B cell (primary cell): ENCODE results near the gene GCFC2. TPM values are rescaled to one million over a fixed set of nuclear protein-coding genes. Genes with fewer than 3 reads are reported as not detected.

Experiments
- ATAC-seq: fragments of 200-7000 bp; cut with Tn5 transposase; one replicate; pipeline ENCODE4 v1.10.0; 2021; ENCODE audit warnings: low read depth, mild to moderate bottlenecking, moderate number of reproducible peaks, moderate library complexity
- CTCF ChIA-PET: fragments of 350-600 bp; sonication (Branson Sonifier 250); formaldehyde crosslinking; loops from one replicate; lab custom pipeline; 2021; ENCODE audit warnings: antibody characterized with exemption, inconsistent platforms; lab: Charles Lee
- POLR2A ChIA-PET: fragments of 350-600 bp; sonication (Branson Sonifier 250); formaldehyde crosslinking; loops from one replicate; lab custom pipeline; 2021; ENCODE audit warnings: antibody characterized with exemption; lab: Charles Lee
- DNase-seq: peaks from one replicate; pipeline ENCODE4 v3.0.0; 2013
- H2AFZ ChIP-seq: 2 replicates; pipeline ENCODE4 v1.6.1; 2012; ENCODE audit warnings: mild to moderate bottlenecking, low read depth, low read length; ENCODE audit not compliant: insufficient read depth, poor library complexity, severe bottlenecking
- H3K27ac ChIP-seq, 2 donors: 1 replicate in 1 of 2; 2 replicates in 1 of 2; pipeline ENCODE4 v1.5.1; 2012 to 2013; ENCODE audit warnings: low read length in 2 of 2, mild to moderate bottlenecking in 2 of 2, moderate library complexity in 1 of 2
- H3K27me3 ChIP-seq, 4 experiments: fragments of 200-600 bp in 1 of 4; sonication (generic) in 1 of 4; replicated peaks in 1 of 4; 1 replicate in 2 of 4; 2 replicates in 2 of 4; pipeline versions ENCODE4 v1.6.1 to v1.7.0; 2013 to 2016; ENCODE audit warnings: low read length in 3 of 4, mild to moderate bottlenecking in 2 of 4, mixed read lengths in 1 of 4, moderate library complexity in 1 of 4; ENCODE audit not compliant: insufficient read depth in 4 of 4, control insufficient read depth in 3 of 4; ENCODE audit errors: control extremely low read depth in 1 of 4
- H3K36me3 ChIP-seq, 2 experiments: replicated peaks in 1 of 2; 1 replicate in 1 of 2; 2 replicates in 1 of 2; pipeline versions ENCODE4 v1.6.1 to v1.7.1; 2013; ENCODE audit warnings: low read length in 1 of 2; ENCODE audit not compliant: insufficient read depth in 2 of 2, control insufficient read depth in 1 of 2; ENCODE audit errors: control extremely low read depth in 1 of 2, extremely low read depth in 1 of 2
- H3K4me1 ChIP-seq, 2 donors: fragments of 200-600 bp in 1 of 2; sonication (generic) in 1 of 2; 1 replicate in 1 of 2; 2 replicates in 1 of 2; pipeline versions ENCODE4 v1.5.1 to v1.6.1; 2013 to 2017; ENCODE audit warnings: low read length in 2 of 2; ENCODE audit not compliant: control insufficient read depth in 2 of 2, insufficient read depth in 2 of 2
- H3K4me2 ChIP-seq: replicated peaks from 2 replicates; pipeline ENCODE3; 2012; ENCODE audit warnings: mild to moderate bottlenecking, low read depth, low read length; ENCODE audit not compliant: poor library complexity, severe bottlenecking
- H3K4me3 ChIP-seq, 5 experiments: fragments of 200-600 bp in 1 of 5; sonication (generic) in 1 of 5; 1 replicate in 3 of 5; 2 replicates in 2 of 5; pipeline versions ENCODE4 v1.5.1 to v1.7.0; 2011 to 2016; ENCODE audit warnings: low read length in 4 of 5, mild to moderate bottlenecking in 4 of 5, low read depth in 2 of 5, control low read depth in 1 of 5, moderate library complexity in 1 of 5; ENCODE audit not compliant: insufficient read depth in 1 of 5; ENCODE audit errors: control extremely low read depth in 1 of 5, extremely low read depth in 1 of 5
- H3K79me2 ChIP-seq: fragments of 200-600 bp; sonication (generic); one replicate; pipeline ENCODE4 v1.6.0; 2016; ENCODE audit warnings: low read length; ENCODE audit not compliant: control insufficient read depth, insufficient read depth
- H3K9ac ChIP-seq: fragments of 200-600 bp; sonication (generic); 2 replicates; pipeline ENCODE4 v1.6.1; 2017; ENCODE audit warnings: mild to moderate bottlenecking, low read length, moderate library complexity
- H3K9me3 ChIP-seq, 3 donors: one replicate each; pipeline versions ENCODE4 v1.6.1 to v1.7.1; 2013; ENCODE audit warnings: low read length in 2 of 3; ENCODE audit not compliant: control insufficient read depth in 2 of 3, insufficient read depth in 1 of 3; ENCODE audit errors: control extremely low read depth in 1 of 3
- H4K20me1 ChIP-seq: 2 replicates; pipeline ENCODE4 v1.6.0; 2012; ENCODE audit warnings: mild to moderate bottlenecking, low read length; ENCODE audit not compliant: insufficient read depth, control insufficient read depth, poor library complexity, severe bottlenecking
- H3K27ac Mint-ChIP-seq: one replicate; pipeline ENCODE4 v1.8.0; 2021; ENCODE audit warnings: mixed read lengths
- H3K27me3 Mint-ChIP-seq: one replicate; pipeline ENCODE4 v1.8.0; 2021; ENCODE audit warnings: mixed read lengths
- H3K4me1 Mint-ChIP-seq: one replicate; pipeline ENCODE4 v1.8.0; 2021; ENCODE audit warnings: mixed read lengths
- H3K4me3 Mint-ChIP-seq: one replicate; pipeline ENCODE4 v1.8.0; 2021; ENCODE audit warnings: mixed read lengths
- H3K9me3 Mint-ChIP-seq: one replicate; pipeline ENCODE4 v1.8.0; 2022; ENCODE audit warnings: mixed read lengths; ENCODE audit not compliant: insufficient read depth
- CTCF ChIP-seq: fragments of 200-600 bp; IDR thresholded peaks from one replicate; pipeline ENCODE4 v1.8.0; 2022; ENCODE audit warnings: antibody characterized with exemption, mild to moderate bottlenecking
- EZH2 ChIP-seq: IDR thresholded peaks from 2 replicates; pipeline ENCODE4 v1.6.1; 2012; ENCODE audit warnings: borderline replicate concordance, low read depth, mild to moderate bottlenecking, moderate library complexity, low read length; ENCODE audit not compliant: insufficient read depth, poor library complexity, severe bottlenecking
- WGBS: methylation state at CpG from one replicate; pipeline ENCODE4 v1.1.5; 2013; ENCODE audit warnings: missing lambda C conversion rate; ENCODE audit not compliant: insufficient coverage; 5-methylcytosine and 5-hydroxymethylcytosine counted together
- intact Hi-C: fragments of 100-400 bp; cut with micrococcal nuclease; formaldehyde crosslinking; loops from one replicate; pipeline ENCODE4 v1.10.0; 2022
- polyA minus RNA-seq: library from RNA; depleted of rRNA, polyadenylated mRNA; stranded (reverse); fragments of >200 nt; gene quantifications from 2 replicates; pipeline ENCODE4 v1.2.3, GENCODE V29; 2012
- polyA plus RNA-seq: library from polyadenylated mRNA; depleted of rRNA; stranded (reverse); fragments of >200 nt; gene quantifications from 2 replicates; pipeline ENCODE4 v1.2.3, GENCODE V29; 2012
- total RNA-seq, 2 donors: library from RNA; stranded (reverse); fragments of 120-200 nt in 1 of 2; gene quantifications; 1 replicate in 1 of 2; 2 replicates in 1 of 2; pipeline versions ENCODE4 v1.2.3 to v1.2.4, GENCODE V29; 2013 to 2022

The GCFC2 gene
- total RNA-seq = 19.7 and 20.4 TPM in 2 replicates
- 32.5 TPM for total RNA-seq (2013)
- polyA plus RNA-seq = 10.1 and 11.9 TPM in 2 replicates
- 8.6 and 9.1 TPM in 2 replicates for polyA minus RNA-seq

GRCh38 chr2:75710577-75711253 is at the start of gene GCFC2:
Gene GCFC2 (minus strand): TSS chr2:75710915. CDS start chr2:75710855, 60 bp downstream.
- Mint-ChIP-seq H3K27me3 (peaks cover 4% of the 10 kb centered on the region), H3K27ac (peak within 1 kb of the TSS; percentile 86), H3K4me1 (peaks cover 27% of the 10 kb centered on the region), H3K4me3 (peak within 1 kb of the TSS; percentile 87), H3K9me3 (no peaks in the 10 kb centered on the region)
- Histone ChIP-seq H2AFZ (peak within 1 kb of the TSS; percentile 88), H3K36me3 (peaks cover 5 to 6% of the 10 kb centered on the region in 2 experiments), H3K4me1 (peaks cover 5 to 14% of the 10 kb centered on the region in 2 donors), H3K9ac (peak within 1 kb of the TSS; percentile 76), H3K4me2 (peak within 1 kb of the TSS; percentile 82), H3K4me3 (peak within 1 kb of the TSS; percentile 65 to 72 (median 65)), H3K27ac (peak within 1 kb of the TSS; percentile 83 to 88), H3K27me3 (no peaks in the 10 kb centered on the region), H4K20me1 (no peaks in the 10 kb centered on the region), H3K79me2 (peaks cover 18% of the 10 kb centered on the region), H3K9me3 (peaks cover 0 to 4% (median 0%) of the 10 kb centered on the region in 3 donors)
- ATAC-seq (peak; percentile 90), DNase-seq (peak; percentile 91)
- TF ChIP-seq EZH2 = no peak
- peak; percentile 51 for TF ChIP-seq CTCF
- CTCF ChIA-PET = interaction anchor here (1.3 to 2.0 kb wide), 3 partner anchors 33 to 70 kb away, joined by 3 to 10 read pairs (median 6); partner anchors contain the start of gene MRPL19
- POLR2A ChIA-PET = no interaction called here
- WGBS = 4% methylated on average over 66 of the region's 66 CpGs
- intact Hi-C loops = loop anchor here (1.0 to 5.0 kb wide), 2 partner anchors 33 to 64 kb away; partner anchors contain the start of gene MRPL19

GRCh38 chr2:75752828-75753227 is 42.1 kb upstream of the GCFC2 start:
- intact Hi-C loops = no loop called here
- Histone ChIP-seq H3K4me1 (no peaks in the 10 kb centered on the region), H3K9ac (no peak overlapping the region), H3K27ac (no peak overlapping the region), H3K36me3 (no peaks in the 10 kb centered on the region), H3K9me3 (no peaks in the 10 kb centered on the region), H3K4me2 (no peak overlapping the region), H3K27me3 (peaks cover 0 to 3% (median 0%) of the 10 kb centered on the region in 4 experiments), H3K79me2 (no peaks in the 10 kb centered on the region), H4K20me1 (no peaks in the 10 kb centered on the region), H3K4me3 (no peak overlapping the region), H2AFZ (no peak overlapping the region)
- H3K9me3 Mint-ChIP-seq = peaks cover 1% of the 10 kb centered on the region
- no peak for ATAC-seq
- POLR2A ChIA-PET = no interaction called here
- no peak overlapping the region for H3K27ac Mint-ChIP-seq
- H3K27me3 Mint-ChIP-seq = peaks cover 15% of the 10 kb centered on the region
- no peak for DNase-seq
- H3K4me1 Mint-ChIP-seq = no peaks in the 10 kb centered on the region
- CTCF ChIA-PET = no interaction called here
- TF ChIP-seq EZH2 (no peak), CTCF (no peak)
- no CpG with 5 or more reads among the region's 1 CpG for WGBS
- H3K4me3 Mint-ChIP-seq = no peak overlapping the region
